H1 (cell line): ENCODE results near the gene CDC25C. TPM values are rescaled to one million over a fixed set of nuclear protein-coding genes. Genes with fewer than 3 reads are reported as not detected.

Source experiments
- CTCF ChIA-PET: fragments of 300-600 bp; sonication (Branson Sonifier 250); formaldehyde crosslinking; loops from one replicate; lab custom pipeline; 2021; ENCODE audit not compliant: partially characterized antibody; lab: Charles Lee
- POLR2A ChIA-PET: fragments of 300-600 bp; sonication (Branson Sonifier 250); formaldehyde crosslinking; loops from one replicate; lab custom pipeline; 2021; ENCODE audit warnings: inconsistent platforms; ENCODE audit not compliant: partially characterized antibody; lab: Charles Lee
- DNase-seq, 2 experiments: peaks; one replicate each; pipeline versions ENCODE4 v3.0.0 to v3.0.0-alpha.2; 2010 to 2022; ENCODE audit warnings: low spot score in 2 of 2, low read depth in 1 of 2, mixed read lengths in 1 of 2
- FAIRE-seq: peaks from 2 replicates; lab custom pipeline; 2011; peaks lifted over from hg19 to GRCh38; lab: Jason Lieb, UNC
- H2AFZ ChIP-seq: 2 replicates; pipeline ENCODE4 v1.8.1; 2012; ENCODE audit warnings: low read length, inconsistent platforms
- H2AK5ac ChIP-seq: 2 replicates; pipeline ENCODE4 v1.6.1; 2013; ENCODE audit warnings: low read depth, low read length
- H2BK120ac ChIP-seq: replicated peaks from 2 replicates; pipeline ENCODE3; 2013; ENCODE audit warnings: low read depth, low read length, inconsistent platforms
- H2BK12ac ChIP-seq: 2 replicates; pipeline ENCODE4 v1.6.1; 2013; ENCODE audit warnings: low read depth, low read length
- H2BK15ac ChIP-seq: 2 replicates; pipeline ENCODE4 v1.6.1; 2013; ENCODE audit warnings: low read length
- H2BK20ac ChIP-seq: 2 replicates; pipeline ENCODE4 v1.6.1; 2013; ENCODE audit warnings: low read length
- H2BK5ac ChIP-seq: 2 replicates; pipeline ENCODE4 v1.6.1; 2013; ENCODE audit warnings: low read depth, low read length
- H3K14ac ChIP-seq: 2 replicates; pipeline ENCODE4 v1.6.1; 2013; ENCODE audit warnings: inconsistent platforms; ENCODE audit not compliant: insufficient read length
- H3K18ac ChIP-seq: 2 replicates; pipeline ENCODE4 v1.6.1; 2013; ENCODE audit warnings: low read length; ENCODE audit errors: extremely low read depth
- H3K23ac ChIP-seq: 2 replicates; pipeline ENCODE4 v1.6.1; 2013; ENCODE audit warnings: inconsistent platforms; ENCODE audit not compliant: insufficient read length
- H3K23me2 ChIP-seq: 2 replicates; pipeline ENCODE4 v1.6.1; 2013; ENCODE audit warnings: low read depth, low read length
- H3K27ac ChIP-seq: 2 replicates; pipeline ENCODE4 v1.6.1; 2011; ENCODE audit warnings: low read depth, low read length, inconsistent platforms
- H3K27me3 ChIP-seq, 4 experiments: replicated peaks in 1 of 4; 1 replicate in 1 of 4; 2 replicates in 3 of 4; pipeline versions ENCODE4 v1.6.1 to v1.8.1; 2011 to 2013; ENCODE audit warnings: low read length in 3 of 4, mild to moderate bottlenecking in 3 of 4, inconsistent platforms in 2 of 4, mixed read lengths in 2 of 4, moderate library complexity in 1 of 4; ENCODE audit not compliant: control insufficient read depth in 3 of 4, insufficient read depth in 3 of 4; ENCODE audit errors: extremely low read depth in 1 of 4
- H3K36me3 ChIP-seq, 4 experiments: 2 replicates each; pipeline versions ENCODE4 v1.6.1 to v1.8.1; 2011 to 2013; ENCODE audit warnings: mild to moderate bottlenecking in 4 of 4, low read length in 3 of 4, moderate library complexity in 2 of 4, control low read depth in 1 of 4, inconsistent platforms in 1 of 4; ENCODE audit not compliant: insufficient read depth in 4 of 4, control insufficient read depth in 2 of 4
- H3K4ac ChIP-seq: replicated peaks from 2 replicates; pipeline ENCODE3; 2013; ENCODE audit warnings: low read length, low read depth, mixed read lengths, inconsistent platforms; ENCODE audit not compliant: insufficient read length
- H3K4me1 ChIP-seq, 4 experiments: replicated peaks in 1 of 4; 1 replicate in 1 of 4; 2 replicates in 3 of 4; pipeline versions ENCODE4 v1.6.1 to v1.8.1; 2011 to 2013; ENCODE audit warnings: low read length in 3 of 4, inconsistent platforms in 2 of 4, mixed read lengths in 1 of 4; ENCODE audit not compliant: insufficient read depth in 4 of 4, control insufficient read depth in 3 of 4
- H3K4me2 ChIP-seq, 2 experiments: 2 replicates each; pipeline versions ENCODE4 v1.6.1 to v1.8.1; 2011 to 2013; ENCODE audit warnings: low read depth in 2 of 2, low read length in 2 of 2, control low read depth in 1 of 2, inconsistent platforms in 1 of 2, mild to moderate bottlenecking in 1 of 2; ENCODE audit not compliant: insufficient read depth in 1 of 2
- H3K4me3 ChIP-seq, 4 experiments: fragments of 200-600, 300-600 bp in 1 of 4; sonication (generic), shearing (Covaris generic), sonication (Bioruptor Twin) in 1 of 4; 2 replicates each; pipeline versions ENCODE4 v1.5.1 to v1.8.1; 2011 to 2016; ENCODE audit warnings: low read length in 4 of 4, low read depth in 3 of 4, control low read depth in 2 of 4, inconsistent platforms in 2 of 4, mild to moderate bottlenecking in 2 of 4, mixed read lengths in 1 of 4, moderate library complexity in 1 of 4; ENCODE audit not compliant: insufficient read depth in 2 of 4; ENCODE audit errors: extremely low read depth in 1 of 4
- H3K56ac ChIP-seq: replicated peaks from 2 replicates; pipeline ENCODE3; 2013; ENCODE audit warnings: low read depth, mild to moderate bottlenecking, mixed read lengths, low read length, inconsistent platforms; ENCODE audit not compliant: insufficient read length
- H3K79me1 ChIP-seq: 2 replicates; pipeline ENCODE4 v1.6.1; 2013; ENCODE audit warnings: low read depth, low read length, control low read depth
- H3K79me2 ChIP-seq, 2 experiments: 2 replicates each; pipeline versions ENCODE4 v1.6.1 to v1.8.1; 2012 to 2013; ENCODE audit warnings: low read length in 2 of 2, mild to moderate bottlenecking in 2 of 2, inconsistent platforms in 1 of 2; ENCODE audit not compliant: insufficient read depth in 2 of 2, control insufficient read depth in 1 of 2
- H3K9ac ChIP-seq, 4 experiments: replicated peaks in 1 of 4; 1 replicate in 1 of 4; 2 replicates in 3 of 4; pipeline versions ENCODE4 v1.6.1 to v1.8.1; 2011 to 2013; ENCODE audit warnings: low read depth in 3 of 4, low read length in 3 of 4, control low read depth in 2 of 4, mild to moderate bottlenecking in 2 of 4, moderate library complexity in 2 of 4, inconsistent platforms in 1 of 4; ENCODE audit errors: extremely low read depth in 1 of 4
- H3K9me3 ChIP-seq, 2 experiments: 2 replicates each; pipeline versions ENCODE4 v1.6.1 to v1.8.1; 2012 to 2013; ENCODE audit warnings: mild to moderate bottlenecking in 2 of 2, moderate library complexity in 2 of 2, control low read depth in 1 of 2, inconsistent platforms in 1 of 2, low read depth in 1 of 2, low read length in 1 of 2, mixed read lengths in 1 of 2; ENCODE audit not compliant: insufficient read depth in 2 of 2
- H4K20me1 ChIP-seq, 2 experiments: replicated peaks in 1 of 2; 2 replicates each; pipeline versions ENCODE3 to v1.8.1; 2011 to 2013; ENCODE audit warnings: inconsistent platforms in 2 of 2, low read length in 2 of 2, mild to moderate bottlenecking in 1 of 2; ENCODE audit not compliant: insufficient read depth in 2 of 2, control insufficient read depth in 1 of 2
- H4K5ac ChIP-seq: 2 replicates; pipeline ENCODE4 v1.6.1; 2013; ENCODE audit warnings: low read length, low read depth, mixed read lengths, inconsistent platforms; ENCODE audit not compliant: insufficient read length
- H4K8ac ChIP-seq: 2 replicates; pipeline ENCODE4 v1.8.0; 2013; ENCODE audit warnings: mild to moderate bottlenecking, moderate library complexity, low read length, inconsistent platforms; ENCODE audit not compliant: insufficient read depth; ENCODE audit errors: extremely low read depth
- H4K91ac ChIP-seq: replicated peaks from 2 replicates; pipeline ENCODE3; 2013; ENCODE audit warnings: low read length, mixed read lengths, inconsistent platforms; ENCODE audit not compliant: insufficient read length
- EP300 ChIP-seq, 2 experiments: IDR thresholded peaks; 1 replicate in 1 of 2; 2 replicates in 1 of 2; pipeline ENCODE4 v1.6.1; 2011 to 2012; ENCODE audit warnings: low read depth in 2 of 2, low read length in 2 of 2, mild to moderate bottlenecking in 2 of 2, borderline replicate concordance in 1 of 2, inconsistent platforms in 1 of 2, moderate library complexity in 1 of 2
- POLR2AphosphoS5 ChIP-seq: IDR thresholded peaks from 2 replicates; pipeline ENCODE4 v1.6.1; 2011; ENCODE audit warnings: low read depth, low read length
- WGBS, 2 experiments: shearing (Covaris generic) in 1 of 2; methylation state at CpG; one replicate each; pipeline versions ENCODE4 v1.1.6 to v1.1.7; 2013 to 2015; ENCODE audit warnings: low lambda C conversion rate in 2 of 2, mixed read lengths in 2 of 2, inconsistent platforms in 1 of 2, low coverage in 1 of 2, missing lambda C conversion rate in 1 of 2; ENCODE audit not compliant: insufficient replicate concordance in 2 of 2, insufficient coverage in 1 of 2, insufficient read length in 1 of 2; ENCODE audit errors: extremely low coverage in 1 of 2, missing lambda C conversion rate in 1 of 2; 5-methylcytosine and 5-hydroxymethylcytosine counted together
- polyA plus RNA-seq, 7 experiments: library from polyadenylated mRNA; depleted of rRNA in 3 of 7; stranded (reverse) in 5 of 7; unstranded in 2 of 7; fragments of >200 nt in 5 of 7; fragments of 200-250 nt in 2 of 7; gene quantifications; 1 replicate in 5 of 7; 2 replicates in 1 of 7; 4 replicates in 1 of 7; pipeline versions ENCODE4 v1.2.1 to v1.2.3, GENCODE V29; 2011 to 2013; ENCODE audit warnings: missing spikeins in 2 of 7, mixed read lengths in 2 of 7
- total RNA-seq: library from RNA; stranded (reverse); fragmentation: NEBNext Ultra II Directional; extraction: Animal tissue kit (Norgen Biotek cat#: 25700); gene quantifications from 2 replicates; pipeline ENCODE4 v1.2.1, GENCODE V29; 2021

Gene CDC25C
- total and polyA plus RNA-seq, 2 of the 8 experiments (the other 6 are each of a cell fraction or from before 2014, with no cell fraction given): 18.4 to 20.8 TPM

DNA sequence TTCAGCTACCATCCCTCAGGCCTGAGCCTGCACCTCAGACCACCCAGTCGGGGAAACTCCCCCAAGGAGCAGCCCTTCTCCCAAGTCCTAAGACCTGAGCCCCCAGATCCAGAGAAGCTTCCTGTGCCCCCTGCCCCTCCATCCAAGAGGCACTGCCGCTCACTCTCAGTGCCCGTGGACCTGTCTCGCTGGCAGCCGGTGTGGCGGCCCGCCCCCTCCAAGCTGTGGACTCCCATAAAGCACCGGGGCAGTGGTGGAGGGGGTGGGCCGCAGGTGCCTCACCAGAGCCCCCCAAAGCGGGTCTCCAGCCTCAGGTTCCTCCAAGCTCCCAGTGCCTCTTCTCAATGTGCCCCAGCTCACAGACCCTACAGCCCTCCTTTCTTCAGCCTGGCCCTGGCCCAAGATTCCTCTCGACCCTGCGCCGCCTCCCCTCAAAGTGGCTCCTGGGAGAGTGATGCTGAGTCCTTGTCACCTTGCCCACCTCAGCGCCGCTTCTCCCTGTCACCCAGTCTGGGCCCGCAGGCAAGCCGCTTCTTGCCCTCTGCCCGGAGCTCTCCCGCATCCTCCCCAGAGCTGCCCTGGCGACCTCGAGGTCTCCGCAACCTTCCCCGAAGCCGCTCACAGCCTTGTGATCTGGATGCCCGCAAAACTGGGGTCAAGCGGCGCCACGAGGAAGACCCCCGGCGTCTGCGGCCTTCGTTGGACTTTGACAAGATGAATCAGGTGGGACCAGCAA, 13.5 kb upstream of the CDC25C start:
- H2AK5ac ChIP-seq: no peak overlapping the region
- no peak overlapping the region for H3K27ac ChIP-seq
- H3K56ac ChIP-seq: no peak overlapping the region
- no peak overlapping the region for H2BK12ac ChIP-seq
- no peak overlapping the region for H3K9ac ChIP-seq
- H2AFZ ChIP-seq: no peak overlapping the region
- H3K4me2 ChIP-seq: no peak overlapping the region
- no peak overlapping the region for H3K4me3 ChIP-seq
- H3K79me1 ChIP-seq: peaks cover 12% of the 10 kb centered on the region
- H4K20me1 ChIP-seq: peaks cover 3 to 10% of the 10 kb centered on the region in 2 experiments
- H3K4ac ChIP-seq: no peak overlapping the region
- H3K23me2 ChIP-seq: no peaks in the 10 kb centered on the region
- ChIA-PET POLR2A (interaction anchor here (1.1 to 14.6 kb wide), 5 partner anchors 6 to 19 kb away, joined by 3 to 254 read pairs (median 5); partner anchors contain the start of genes CDC25C and FAM53C), CTCF (interaction anchor here (1.0 to 11.4 kb wide), 3 partner anchors 8 to 61 kb away, joined by 3 to 196 read pairs (median 3); partner anchors contain the start of genes CDC25C and FAM53C)
- H3K36me3 ChIP-seq: peaks cover 30 to 80% (median 64%) of the 10 kb centered on the region in 4 experiments
- no peak overlapping the region for H2BK120ac ChIP-seq
- H2BK20ac ChIP-seq: no peak overlapping the region
- H3K9me3 ChIP-seq: no peaks in the 10 kb centered on the region
- no peak overlapping the region for H3K18ac ChIP-seq
- H3K27me3 ChIP-seq: no peaks in the 10 kb centered on the region
- H3K23ac ChIP-seq: no peak overlapping the region
- WGBS, 2 experiments: 95% methylated on average over 31 of the region's 32 CpGs; no CpG with 5 or more reads in 1 of the 2 experiments
- FAIRE-seq (no peak), DNase-seq (no peak)
- no peak overlapping the region for H2BK15ac ChIP-seq
- no peak overlapping the region for H2BK5ac ChIP-seq
- peaks cover 3 to 23% of the 10 kb centered on the region in 2 experiments; a peak in 3 of 4 replicates for H3K79me2 ChIP-seq
- no peak overlapping the region for H4K5ac ChIP-seq
- no peak overlapping the region for H3K14ac ChIP-seq
- H3K4me1 ChIP-seq: no peaks in the 10 kb centered on the region; a peak in 1 of 7 replicates
- no peak for TF ChIP-seq EP300 (IDR thresholded peaks at IDR 0.05; ENCODE audit: borderline replicate concordance in 1 of 2, low read depth in 2 of 2, low read length in 2 of 2)
- TF ChIP-seq POLR2AphosphoS5: peak; percentile 50; the same call in 1 of the 2 replicates
- H4K8ac ChIP-seq: peak overlapping the region; percentile 84; the same call in 1 of the 2 replicates
- H4K91ac ChIP-seq: no peak overlapping the region
